Measurements from ENCODE around the gene PFN1. TPM values are rescaled to one million over a fixed set of nuclear protein-coding genes. Genes with fewer than 3 reads are reported as not detected.

The PFN1 gene
- total and polyA plus RNA-seq, 9 donors: 201 to 542 (median 323) TPM

DNA sequence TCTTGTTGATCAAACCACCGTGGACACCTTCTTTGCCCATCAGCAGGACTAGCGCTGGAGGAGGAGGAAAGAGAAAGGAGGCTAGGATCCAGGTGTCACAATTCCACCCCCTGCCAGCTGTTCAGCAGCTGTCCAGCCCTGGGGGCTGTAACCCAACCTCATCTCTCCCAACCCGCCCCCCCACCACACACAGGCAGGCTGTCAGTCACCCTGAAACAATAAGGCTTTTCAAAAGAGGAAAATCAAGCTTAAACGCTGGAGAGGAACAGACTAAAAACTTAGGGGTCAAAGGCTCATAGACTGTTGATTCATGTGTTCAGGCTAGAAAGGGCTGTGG lies 2.4 kb downstream of the PFN1 start:
- Histone ChIP-seq H3K4me1 (ENCODE audit: insufficient read depth) (peaks cover 5% of the 10 kb centered on the region), H3K36me3 (no peaks in the 10 kb centered on the region), H3K4me3 (no peak overlapping the region), H3K27ac (no peak overlapping the region), H3K27me3 (no peaks in the 10 kb centered on the region), H3K9me3 (no peaks in the 10 kb centered on the region)
- intact Hi-C loops (cut with DNase I): no loop called here
- TF ChIP-seq POLR2A (IDR thresholded peaks at IDR 0.05) (no peak), EP300 (IDR thresholded peaks at IDR 0.05) (no peak)
- TF ChIP-seq, protein P1, sequence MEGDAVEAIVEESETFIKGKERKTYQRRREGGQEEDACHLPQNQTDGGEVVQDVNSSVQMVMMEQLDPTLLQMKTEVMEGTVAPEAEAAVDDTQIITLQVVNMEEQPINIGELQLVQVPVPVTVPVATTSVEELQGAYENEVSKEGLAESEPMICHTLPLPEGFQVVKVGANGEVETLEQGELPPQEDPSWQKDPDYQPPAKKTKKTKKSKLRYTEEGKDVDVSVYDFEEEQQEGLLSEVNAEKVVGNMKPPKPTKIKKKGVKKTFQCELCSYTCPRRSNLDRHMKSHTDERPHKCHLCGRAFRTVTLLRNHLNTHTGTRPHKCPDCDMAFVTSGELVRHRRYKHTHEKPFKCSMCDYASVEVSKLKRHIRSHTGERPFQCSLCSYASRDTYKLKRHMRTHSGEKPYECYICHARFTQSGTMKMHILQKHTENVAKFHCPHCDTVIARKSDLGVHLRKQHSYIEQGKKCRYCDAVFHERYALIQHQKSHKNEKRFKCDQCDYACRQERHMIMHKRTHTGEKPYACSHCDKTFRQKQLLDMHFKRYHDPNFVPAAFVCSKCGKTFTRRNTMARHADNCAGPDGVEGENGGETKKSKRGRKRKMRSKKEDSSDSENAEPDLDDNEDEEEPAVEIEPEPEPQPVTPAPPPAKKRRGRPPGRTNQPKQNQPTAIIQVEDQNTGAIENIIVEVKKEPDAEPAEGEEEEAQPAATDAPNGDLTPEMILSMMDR (IDR thresholded peaks at IDR 0.05): no peak
- 16 to 20% (median 19%) methylated on average over 4 of the region's 4 CpGs for WGBS, 3 donors
- no peak for DNase-seq

DNA sequence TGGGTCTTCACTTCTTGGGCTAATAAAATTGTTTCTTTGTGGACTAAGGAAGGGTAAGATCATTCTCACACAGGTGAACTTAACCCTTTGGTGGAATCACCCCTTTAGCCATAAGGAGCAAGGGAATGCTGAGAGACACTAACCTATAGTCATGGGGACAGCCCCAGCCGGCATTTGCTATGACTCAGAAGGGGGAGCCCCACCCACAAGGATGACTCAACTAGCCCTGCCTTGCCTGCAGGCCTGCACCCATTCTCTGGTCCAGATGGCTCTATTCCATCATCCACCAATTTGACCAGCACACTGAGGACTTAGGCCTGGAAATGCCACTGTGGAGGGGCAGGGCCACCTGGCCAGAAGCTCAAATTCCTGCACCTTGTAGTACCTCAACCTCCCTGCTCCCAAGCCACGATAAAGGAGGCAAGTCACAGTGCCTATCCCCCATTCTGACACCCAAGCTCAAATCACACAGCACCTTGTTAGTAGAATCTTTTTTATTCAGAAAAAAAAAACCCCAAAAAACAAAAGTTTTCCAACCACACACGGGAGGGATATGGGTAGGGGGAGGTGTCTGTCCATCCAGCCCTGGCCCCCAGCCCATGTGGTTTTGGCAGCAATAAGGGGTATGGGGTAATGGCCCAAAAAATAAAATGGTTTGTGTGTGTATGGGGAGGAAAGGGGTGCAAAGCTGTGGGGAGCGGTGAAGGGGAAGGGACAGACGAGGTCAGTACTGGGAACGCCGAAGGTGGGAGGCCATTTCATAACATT lies 3.0 kb downstream of the PFN1 start:
- 32 to 41% (median 34%) methylated on average over 7 of the region's 7 CpGs for WGBS, 3 donors

DNA sequence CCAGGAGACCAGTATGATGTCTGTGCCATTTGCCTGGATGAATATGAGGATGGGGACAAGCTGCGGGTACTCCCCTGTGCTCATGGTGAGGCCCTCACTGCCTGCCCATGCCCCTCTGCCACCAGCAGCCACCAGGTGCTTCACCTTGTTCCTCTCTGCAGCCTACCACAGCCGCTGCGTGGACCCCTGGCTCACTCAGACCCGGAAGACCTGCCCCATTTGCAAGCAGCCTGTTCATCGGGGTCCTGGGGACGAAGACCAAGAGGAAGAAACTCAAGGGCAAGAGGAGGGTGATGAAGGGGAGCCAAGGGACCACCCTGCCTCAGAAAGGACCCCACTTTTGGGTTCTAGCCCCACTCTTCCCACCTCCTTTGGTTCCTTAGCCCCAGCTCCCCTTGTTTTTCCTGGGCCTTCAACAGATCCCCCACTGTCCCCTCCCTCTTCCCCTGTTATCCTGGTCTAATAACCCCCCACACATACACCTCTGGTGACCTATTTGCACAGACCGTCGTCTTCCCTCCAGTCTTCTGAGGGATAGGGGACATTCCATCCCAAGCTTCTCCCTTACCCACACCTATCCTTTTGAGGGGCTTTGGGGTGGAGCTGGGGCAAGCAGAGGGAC lies 3.7 kb downstream of the PFN1 start:
- TF ChIP-seq, protein P1 (IDR thresholded peaks at IDR 0.05): no peak
- TF ChIP-seq EP300 (IDR thresholded peaks at IDR 0.05) (no peak), POLR2A (IDR thresholded peaks at IDR 0.05) (no peak)
- H3K4me3 ChIP-seq: no peak overlapping the region

More for the DNA sequence above, 3.0 kb downstream of the PFN1 start:
- DNase-seq: peak in 4 of 5 donors; percentile 59 to 83 (median 62)
- TF ChIP-seq, protein P1 (IDR thresholded peaks at IDR 0.05): no peak
- TF ChIP-seq EP300 (IDR thresholded peaks at IDR 0.05): no peak
- no peak for TF ChIP-seq POLR2A (IDR thresholded peaks at IDR 0.05)
- no peak overlapping the region for H3K27ac ChIP-seq
- intact Hi-C loops (cut with DNase I): no loop called here
- no peaks in the 10 kb centered on the region for H3K9me3 ChIP-seq
- H3K36me3 ChIP-seq: no peaks in the 10 kb centered on the region
- no peak overlapping the region for H3K4me3 ChIP-seq
- no peaks in the 10 kb centered on the region for H3K27me3 ChIP-seq
- H3K4me1 ChIP-seq (ENCODE audit: insufficient read depth): peaks cover 6% of the 10 kb centered on the region

DNA sequence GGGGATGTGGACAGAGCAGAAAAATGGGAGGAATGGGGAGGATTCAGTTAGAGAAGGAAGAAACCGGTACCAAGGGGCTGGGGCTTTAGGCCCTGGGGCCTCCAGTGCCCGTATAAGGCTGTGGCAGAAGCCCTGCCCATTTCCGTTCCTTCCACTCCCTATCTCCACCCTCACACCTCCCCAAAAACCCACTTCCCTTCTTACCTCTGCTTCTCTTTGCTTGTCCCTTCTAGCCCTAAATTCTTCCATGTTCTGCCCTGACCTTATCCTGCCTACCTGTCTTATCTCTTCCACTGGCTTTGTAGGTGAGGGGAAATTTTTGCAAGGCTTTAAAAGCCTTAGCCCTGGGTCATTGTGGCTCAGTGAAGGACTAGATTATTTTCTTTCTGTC lies 4.2 kb downstream of the PFN1 start:
- H3K4me3 ChIP-seq: no peak overlapping the region
- intact Hi-C loops (cut with DNase I): no loop called here
- WGBS, 3 donors: 46 to 50% (median 49%) methylated on average over 3 of the region's 3 CpGs
- TF ChIP-seq EP300 (IDR thresholded peaks at IDR 0.05) (no peak), POLR2A (IDR thresholded peaks at IDR 0.05) (no peak)
- TF ChIP-seq, protein P1 (IDR thresholded peaks at IDR 0.05): no peak
- no peaks in the 10 kb centered on the region for H3K36me3 ChIP-seq
- H3K27ac ChIP-seq: no peak overlapping the region
- H3K27me3 ChIP-seq: no peaks in the 10 kb centered on the region
- H3K4me1 ChIP-seq (ENCODE audit: insufficient read depth): peaks cover 6% of the 10 kb centered on the region
- DNase-seq: no peak
- H3K9me3 ChIP-seq: no peaks in the 10 kb centered on the region

More for the DNA sequence above, 3.7 kb downstream of the PFN1 start:
- no peak for DNase-seq
- Histone ChIP-seq H3K4me1 (ENCODE audit: insufficient read depth) (peaks cover 6% of the 10 kb centered on the region), H3K9me3 (no peaks in the 10 kb centered on the region), H3K27me3 (no peaks in the 10 kb centered on the region), H3K36me3 (no peaks in the 10 kb centered on the region), H3K27ac (no peak overlapping the region)
- intact Hi-C loops (cut with DNase I): no loop called here
- 51 to 58% (median 55%) methylated on average over 8 of the region's 8 CpGs for WGBS, 3 donors

Measured in ovary (tissue), 9 donors.